SJCRH30 (cell line): Measurements from ENCODE around the gene UTP25. TPM values are rescaled to one million over a fixed set of nuclear protein-coding genes. Genes with fewer than 3 reads are reported as not detected.
"Not testable (repeated sequence)": the region's sequence is repeated elsewhere in the genome, so short reads cannot be mapped to it uniquely, and the experiment has no call there.

Experiments used
- DNase-seq, 2 experiments: peaks; one replicate each; pipeline ENCODE4 v3.0.0-alpha.2; 2015 to 2020
- H3K27ac ChIP-seq: fragments of 250-450 bp; sonication (Bioruptor Pico); 2 replicates; pipeline ENCODE4 v1.5.1; 2020; ENCODE audit warnings: mild to moderate bottlenecking, moderate library complexity
- H3K27me3 ChIP-seq: fragments of 250-450 bp; sonication (Bioruptor Pico); 2 replicates; pipeline ENCODE4 v1.5.1; 2020; ENCODE audit warnings: mild to moderate bottlenecking, moderate library complexity
- H3K36me3 ChIP-seq: fragments of 250-450 bp; sonication (Bioruptor Pico); 2 replicates; pipeline ENCODE4 v1.5.1; 2020; ENCODE audit warnings: mild to moderate bottlenecking, moderate library complexity
- H3K4me1 ChIP-seq: fragments of 250-450 bp; sonication (Bioruptor Pico); 2 replicates; pipeline ENCODE4 v1.5.1; 2020; ENCODE audit warnings: mild to moderate bottlenecking, moderate library complexity
- H3K4me3 ChIP-seq: fragments of 250-450 bp; sonication (Bioruptor Pico); 2 replicates; pipeline ENCODE4 v1.5.1; 2020; ENCODE audit warnings: mild to moderate bottlenecking, moderate library complexity
- H3K9me3 ChIP-seq: fragments of 250-450 bp; sonication (Bioruptor Pico); replicated peaks from 2 replicates; pipeline ENCODE4 v1.5.1; 2020; ENCODE audit warnings: mild to moderate bottlenecking, moderate library complexity
- total RNA-seq: library from RNA; depleted of rRNA; stranded (reverse); fragments of >200 nt; shearing (Covaris generic); gene quantifications from 2 replicates; pipeline ENCODE4 v1.2.3, GENCODE V29; 2014; rRNA removed

UTP25 gene
- total RNA-seq, 1 experiment from 2014 or later = 14.2 TPM

DNA sequence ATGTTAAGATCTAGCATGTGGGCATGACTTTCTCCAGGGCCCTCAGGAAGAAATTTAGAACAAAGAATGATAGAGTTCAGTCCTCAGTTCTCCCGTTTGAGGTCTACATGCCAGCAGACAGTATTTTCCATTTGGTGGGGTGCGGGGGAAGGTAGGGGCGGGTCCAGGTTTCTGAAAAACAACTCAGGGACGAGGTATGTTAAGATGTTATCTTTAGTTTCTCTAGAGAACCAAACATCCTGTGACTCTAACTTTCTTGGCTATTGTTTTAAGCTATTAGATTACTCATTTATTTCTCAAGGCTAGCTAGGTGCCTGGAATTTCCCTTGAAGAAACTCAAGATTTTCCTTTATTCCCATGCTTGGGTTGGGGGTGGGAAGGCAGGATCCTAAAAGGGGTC is 67.9 kb downstream of the UTP25 start:
- H3K4me1 ChIP-seq = no peaks in the 10 kb centered on the region
- 0 out of 2 replicates have a peak, but pooled peaks cover 5% of the 10 kb centered on the region for H3K27me3 ChIP-seq
- H3K4me3 ChIP-seq = no peak overlapping the region
- H3K9me3 ChIP-seq = peaks cover 4% of the 10 kb centered on the region; the same call in 1 of the 2 replicates
- H3K27ac ChIP-seq = no peak overlapping the region
- H3K36me3 ChIP-seq = no peaks in the 10 kb centered on the region
- peak in 1 of 2 experiments; percentile 0 for DNase-seq

DNA sequence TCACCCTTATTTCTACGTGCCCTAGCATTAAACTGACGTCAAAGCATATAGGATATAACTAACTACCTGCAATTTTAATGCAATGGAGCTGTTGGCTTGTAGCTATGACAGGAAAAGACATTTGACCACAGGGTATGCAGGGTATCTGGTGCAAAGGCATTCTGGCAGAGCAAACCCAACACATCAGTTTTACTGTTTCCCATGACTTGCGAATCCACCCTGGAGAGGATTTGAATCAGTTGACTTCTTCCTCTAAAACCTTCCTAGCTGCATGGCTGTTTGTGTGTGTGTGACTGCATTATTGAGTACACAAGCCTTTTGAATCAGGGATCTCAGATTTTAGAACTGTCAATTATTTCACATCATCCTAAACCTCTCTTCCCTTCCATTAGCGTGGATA is 68.6 kb downstream of the UTP25 start:
- no peak overlapping the region for H3K27ac ChIP-seq
- no peak overlapping the region for H3K4me3 ChIP-seq
- peak in 1 of 2 experiments; percentile 0 for DNase-seq

DNA sequence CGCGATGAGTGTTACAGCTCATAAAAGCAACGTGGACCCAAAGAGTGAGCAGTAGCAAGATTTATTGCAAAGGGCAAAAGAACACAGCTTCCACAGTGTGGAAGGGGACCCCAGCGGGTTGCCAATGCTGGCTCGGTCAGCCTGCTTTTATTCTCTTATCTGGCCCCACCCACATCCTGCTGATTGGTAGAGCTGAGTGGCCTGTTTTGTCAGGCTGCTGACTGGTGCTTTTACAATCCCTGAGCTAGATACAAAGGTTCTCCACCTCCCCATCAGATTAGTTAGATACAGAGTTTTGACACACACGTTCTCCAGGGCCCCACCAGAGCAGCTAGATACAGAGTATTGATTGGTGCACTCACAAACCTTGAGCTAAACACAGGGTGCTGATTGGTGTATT is 70.5 kb downstream of the UTP25 start:
- H3K4me3 ChIP-seq, H3K36me3 ChIP-seq, DNase-seq, H3K9me3 ChIP-seq, H3K27me3 ChIP-seq, H3K27ac ChIP-seq, H3K4me1 ChIP-seq: not testable (repeated sequence)

More for the DNA sequence above, 68.6 kb downstream of the UTP25 start:
- Histone ChIP-seq H3K9me3 (peaks cover 4% of the 10 kb centered on the region; the same call in 1 of the 2 replicates), H3K36me3 (no peaks in the 10 kb centered on the region), H3K4me1 (no peaks in the 10 kb centered on the region), H3K27me3 (0 out of 2 replicates have a peak, but pooled peaks cover 5% of the 10 kb centered on the region)

DNA sequence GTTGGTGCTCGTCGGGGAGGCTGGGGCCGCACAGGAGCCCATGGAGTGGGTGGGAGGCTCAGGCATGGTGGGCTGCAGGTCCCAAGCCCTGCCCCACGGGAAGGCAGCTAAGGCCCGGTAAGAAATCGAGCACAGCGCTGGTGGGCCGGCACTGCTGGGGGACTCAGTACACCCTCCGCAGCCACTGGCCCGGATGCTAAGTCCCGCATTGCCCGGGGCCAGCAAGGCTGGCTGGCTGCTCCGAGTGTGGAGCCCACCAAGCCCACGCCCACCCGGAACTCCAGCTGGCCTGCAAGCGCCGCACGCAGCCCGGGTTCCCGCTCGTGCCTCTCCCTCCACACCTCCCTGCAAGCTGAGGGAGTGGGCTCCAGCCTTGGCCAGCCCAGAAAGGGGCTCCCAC is 71.1 kb downstream of the UTP25 start:
- not testable (repeated sequence) for H3K4me1 ChIP-seq, H3K27ac ChIP-seq, DNase-seq, H3K4me3 ChIP-seq, H3K36me3 ChIP-seq, H3K9me3 ChIP-seq, H3K27me3 ChIP-seq

DNA sequence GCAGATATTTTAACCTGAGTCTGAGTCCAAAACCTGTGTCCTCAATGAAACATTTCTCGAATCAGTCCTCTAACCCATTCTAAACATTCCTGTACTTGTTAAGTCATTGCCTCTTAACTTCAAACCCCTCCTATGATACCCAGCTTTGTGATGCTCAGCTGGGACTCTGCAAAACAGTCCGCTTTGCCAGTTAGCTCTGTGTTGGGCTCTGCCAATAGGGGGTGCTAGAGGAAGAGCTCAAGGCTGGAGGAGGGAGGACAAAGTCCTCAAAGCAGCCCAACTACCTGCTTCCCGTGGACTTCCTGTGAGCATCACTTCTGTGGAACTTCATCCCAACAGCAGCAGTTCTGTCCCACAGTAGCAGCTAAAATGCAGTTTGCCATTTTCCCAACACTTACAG is 72.2 kb downstream of the UTP25 start:
- H3K9me3 ChIP-seq = peaks cover 4% of the 10 kb centered on the region; the same call in 1 of the 2 replicates
- H3K4me3 ChIP-seq = no peak overlapping the region
- DNase-seq = peak; percentile 33 to 43
- H3K27ac ChIP-seq = no peak overlapping the region
- H3K27me3 ChIP-seq = 0 out of 2 replicates have a peak, but pooled peaks cover 9% of the 10 kb centered on the region
- no peaks in the 10 kb centered on the region for H3K36me3 ChIP-seq
- H3K4me1 ChIP-seq = no peaks in the 10 kb centered on the region

DNA sequence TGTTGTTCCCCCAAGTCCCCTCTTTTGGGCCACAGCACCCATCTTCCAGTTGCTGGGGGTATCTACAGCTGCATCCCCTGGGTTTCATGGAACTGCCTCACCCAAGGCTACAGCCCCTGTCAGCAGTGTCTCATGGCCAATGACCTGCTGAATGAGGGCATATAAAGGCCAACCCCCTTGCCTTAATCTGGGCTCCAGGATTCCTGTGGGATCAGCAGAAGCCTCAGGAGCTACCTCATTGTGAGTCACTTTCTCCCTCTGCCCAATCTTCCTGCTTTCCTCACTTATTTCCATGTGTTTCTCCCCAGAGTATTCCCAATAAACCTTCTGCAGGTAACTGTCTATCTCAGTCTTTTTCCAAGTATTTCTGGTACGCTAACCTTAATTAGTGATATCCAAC is 73.0 kb downstream of the UTP25 start:
- Histone ChIP-seq H3K36me3 (no peaks in the 10 kb centered on the region), H3K4me3 (no peak overlapping the region), H3K27me3 (0 out of 2 replicates have a peak, but pooled peaks cover 9% of the 10 kb centered on the region), H3K9me3 (peaks cover 4% of the 10 kb centered on the region; the same call in 1 of the 2 replicates), H3K27ac (no peak overlapping the region), H3K4me1 (no peaks in the 10 kb centered on the region)
- DNase-seq = peak; percentile 30 to 39

DNA sequence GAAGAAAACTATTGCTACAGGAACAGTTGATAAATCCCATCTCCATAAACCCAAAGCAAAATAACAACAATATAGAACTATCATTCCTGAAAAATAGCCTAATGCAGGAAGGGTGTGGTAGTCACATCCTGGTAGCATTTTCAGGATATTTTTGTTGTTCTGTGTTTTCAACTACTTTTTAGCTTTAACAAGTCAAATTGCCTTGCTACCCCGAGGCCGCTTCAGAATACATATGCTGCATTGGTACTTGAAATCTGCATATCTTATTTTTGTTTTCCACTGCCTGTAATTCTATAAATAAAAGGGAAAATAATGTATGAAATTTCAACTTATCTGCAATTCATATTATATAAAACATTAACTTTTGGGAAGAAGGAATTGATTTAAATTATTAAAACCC is 73.4 kb downstream of the UTP25 start:
- DNase-seq = no peak
- Histone ChIP-seq H3K27me3 (0 out of 2 replicates have a peak, but pooled peaks cover 9% of the 10 kb centered on the region), H3K27ac (no peak overlapping the region), H3K9me3 (peaks cover 4% of the 10 kb centered on the region; the same call in 1 of the 2 replicates), H3K4me1 (no peaks in the 10 kb centered on the region), H3K4me3 (no peak overlapping the region), H3K36me3 (no peaks in the 10 kb centered on the region)

DNA sequence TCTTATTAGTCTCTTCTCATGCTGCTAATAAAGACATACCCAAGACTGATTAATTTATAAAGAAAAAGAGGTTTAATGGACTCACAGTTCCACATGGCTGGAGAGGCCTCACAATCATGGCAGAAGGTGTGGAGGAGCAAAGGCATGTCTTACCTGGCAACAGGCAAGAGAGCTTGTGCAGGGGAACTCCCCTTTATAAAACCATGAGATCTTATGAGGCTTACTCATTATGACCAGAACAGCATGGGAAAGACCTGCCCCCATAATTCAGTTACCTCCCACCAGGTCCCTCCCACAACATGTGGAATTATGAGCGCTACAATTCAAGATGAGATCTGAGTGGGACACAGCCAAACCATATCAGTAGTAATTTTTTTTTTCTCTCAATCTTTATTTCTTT is 77.0 kb downstream of the UTP25 start:
- not testable (repeated sequence) for H3K36me3 ChIP-seq, H3K4me1 ChIP-seq, H3K27ac ChIP-seq, H3K4me3 ChIP-seq, H3K27me3 ChIP-seq, DNase-seq, H3K9me3 ChIP-seq

Other genes with a start within 250 kb of the UTP25 start
- gene CAMK1G, start 244.3 kb upstream of the UTP25 start, total RNA-seq = not detected in 2 replicates
- 8.9 and 9.1 TPM in 2 replicates for gene LAMB3, start 175.5 kb upstream of the UTP25 start, total RNA-seq
- 1.3 and 1.8 TPM in 2 replicates for gene G0S2, start 152.6 kb upstream of the UTP25 start, total RNA-seq
- not detected in 2 replicates for gene HSD11B1, start 123.1 kb upstream of the UTP25 start, total RNA-seq
- 0.06 TPM in 1 of 2 replicates, not detected in the other for gene TRAF3IP3, start 71.9 kb upstream of the UTP25 start, total RNA-seq
- gene C1orf74, start 43.4 kb upstream of the UTP25 start, total RNA-seq = 5.4 and 6.0 TPM in 2 replicates
- not detected in 2 replicates for gene IRF6, start 21.8 kb upstream of the UTP25 start, total RNA-seq
- gene SYT14, start 110.2 kb downstream of the UTP25 start, total RNA-seq = not detected in 2 replicates